H1 (cell line): ENCODE data around the gene SIGLECL1. TPM values are rescaled to one million over a fixed set of nuclear protein-coding genes. Genes with fewer than 3 reads are reported as not detected.

ENCODE experiments used
- CTCF ChIA-PET: fragments of 300-600 bp; sonication (Branson Sonifier 250); formaldehyde crosslinking; loops from one replicate; lab custom pipeline; 2021; ENCODE audit not compliant: partially characterized antibody; lab: Charles Lee
- POLR2A ChIA-PET: fragments of 300-600 bp; sonication (Branson Sonifier 250); formaldehyde crosslinking; loops from one replicate; lab custom pipeline; 2021; ENCODE audit warnings: inconsistent platforms; ENCODE audit not compliant: partially characterized antibody; lab: Charles Lee
- DNase-seq, 2 experiments: peaks; one replicate each; pipeline versions ENCODE4 v3.0.0 to v3.0.0-alpha.2; 2010 to 2022; ENCODE audit warnings: low spot score in 2 of 2, low read depth in 1 of 2, mixed read lengths in 1 of 2
- FAIRE-seq: peaks from 2 replicates; lab custom pipeline; 2011; peaks lifted over from hg19 to GRCh38; lab: Jason Lieb, UNC
- H2AFZ ChIP-seq: 2 replicates; pipeline ENCODE4 v1.8.1; 2012; ENCODE audit warnings: low read length, inconsistent platforms
- H2AK5ac ChIP-seq: 2 replicates; pipeline ENCODE4 v1.6.1; 2013; ENCODE audit warnings: low read depth, low read length
- H2BK120ac ChIP-seq: replicated peaks from 2 replicates; pipeline ENCODE3; 2013; ENCODE audit warnings: low read depth, low read length, inconsistent platforms
- H2BK12ac ChIP-seq: 2 replicates; pipeline ENCODE4 v1.6.1; 2013; ENCODE audit warnings: low read depth, low read length
- H2BK15ac ChIP-seq: 2 replicates; pipeline ENCODE4 v1.6.1; 2013; ENCODE audit warnings: low read length
- H2BK20ac ChIP-seq: 2 replicates; pipeline ENCODE4 v1.6.1; 2013; ENCODE audit warnings: low read length
- H2BK5ac ChIP-seq: 2 replicates; pipeline ENCODE4 v1.6.1; 2013; ENCODE audit warnings: low read depth, low read length
- H3K14ac ChIP-seq: 2 replicates; pipeline ENCODE4 v1.6.1; 2013; ENCODE audit warnings: inconsistent platforms; ENCODE audit not compliant: insufficient read length
- H3K18ac ChIP-seq: 2 replicates; pipeline ENCODE4 v1.6.1; 2013; ENCODE audit warnings: low read length; ENCODE audit errors: extremely low read depth
- H3K23ac ChIP-seq: 2 replicates; pipeline ENCODE4 v1.6.1; 2013; ENCODE audit warnings: inconsistent platforms; ENCODE audit not compliant: insufficient read length
- H3K23me2 ChIP-seq: 2 replicates; pipeline ENCODE4 v1.6.1; 2013; ENCODE audit warnings: low read depth, low read length
- H3K27ac ChIP-seq: 2 replicates; pipeline ENCODE4 v1.6.1; 2011; ENCODE audit warnings: low read depth, low read length, inconsistent platforms
- H3K27me3 ChIP-seq, 4 experiments: replicated peaks in 1 of 4; 1 replicate in 1 of 4; 2 replicates in 3 of 4; pipeline versions ENCODE4 v1.6.1 to v1.8.1; 2011 to 2013; ENCODE audit warnings: low read length in 3 of 4, mild to moderate bottlenecking in 3 of 4, inconsistent platforms in 2 of 4, mixed read lengths in 2 of 4, moderate library complexity in 1 of 4; ENCODE audit not compliant: control insufficient read depth in 3 of 4, insufficient read depth in 3 of 4; ENCODE audit errors: extremely low read depth in 1 of 4
- H3K36me3 ChIP-seq, 4 experiments: 2 replicates each; pipeline versions ENCODE4 v1.6.1 to v1.8.1; 2011 to 2013; ENCODE audit warnings: mild to moderate bottlenecking in 4 of 4, low read length in 3 of 4, moderate library complexity in 2 of 4, control low read depth in 1 of 4, inconsistent platforms in 1 of 4; ENCODE audit not compliant: insufficient read depth in 4 of 4, control insufficient read depth in 2 of 4
- H3K4ac ChIP-seq: replicated peaks from 2 replicates; pipeline ENCODE3; 2013; ENCODE audit warnings: low read length, low read depth, mixed read lengths, inconsistent platforms; ENCODE audit not compliant: insufficient read length
- H3K4me1 ChIP-seq, 4 experiments: replicated peaks in 1 of 4; 1 replicate in 1 of 4; 2 replicates in 3 of 4; pipeline versions ENCODE4 v1.6.1 to v1.8.1; 2011 to 2013; ENCODE audit warnings: low read length in 3 of 4, inconsistent platforms in 2 of 4, mixed read lengths in 1 of 4; ENCODE audit not compliant: insufficient read depth in 4 of 4, control insufficient read depth in 3 of 4
- H3K4me2 ChIP-seq, 2 experiments: 2 replicates each; pipeline versions ENCODE4 v1.6.1 to v1.8.1; 2011 to 2013; ENCODE audit warnings: low read depth in 2 of 2, low read length in 2 of 2, control low read depth in 1 of 2, inconsistent platforms in 1 of 2, mild to moderate bottlenecking in 1 of 2; ENCODE audit not compliant: insufficient read depth in 1 of 2
- H3K4me3 ChIP-seq, 4 experiments: fragments of 200-600, 300-600 bp in 1 of 4; sonication (generic), shearing (Covaris generic), sonication (Bioruptor Twin) in 1 of 4; 2 replicates each; pipeline versions ENCODE4 v1.5.1 to v1.8.1; 2011 to 2016; ENCODE audit warnings: low read length in 4 of 4, low read depth in 3 of 4, control low read depth in 2 of 4, inconsistent platforms in 2 of 4, mild to moderate bottlenecking in 2 of 4, mixed read lengths in 1 of 4, moderate library complexity in 1 of 4; ENCODE audit not compliant: insufficient read depth in 2 of 4; ENCODE audit errors: extremely low read depth in 1 of 4
- H3K56ac ChIP-seq: replicated peaks from 2 replicates; pipeline ENCODE3; 2013; ENCODE audit warnings: low read depth, mild to moderate bottlenecking, mixed read lengths, low read length, inconsistent platforms; ENCODE audit not compliant: insufficient read length
- H3K79me1 ChIP-seq: 2 replicates; pipeline ENCODE4 v1.6.1; 2013; ENCODE audit warnings: low read depth, low read length, control low read depth
- H3K79me2 ChIP-seq, 2 experiments: 2 replicates each; pipeline versions ENCODE4 v1.6.1 to v1.8.1; 2012 to 2013; ENCODE audit warnings: low read length in 2 of 2, mild to moderate bottlenecking in 2 of 2, inconsistent platforms in 1 of 2; ENCODE audit not compliant: insufficient read depth in 2 of 2, control insufficient read depth in 1 of 2
- H3K9ac ChIP-seq, 4 experiments: replicated peaks in 1 of 4; 1 replicate in 1 of 4; 2 replicates in 3 of 4; pipeline versions ENCODE4 v1.6.1 to v1.8.1; 2011 to 2013; ENCODE audit warnings: low read depth in 3 of 4, low read length in 3 of 4, control low read depth in 2 of 4, mild to moderate bottlenecking in 2 of 4, moderate library complexity in 2 of 4, inconsistent platforms in 1 of 4; ENCODE audit errors: extremely low read depth in 1 of 4
- H3K9me3 ChIP-seq, 2 experiments: 2 replicates each; pipeline versions ENCODE4 v1.6.1 to v1.8.1; 2012 to 2013; ENCODE audit warnings: mild to moderate bottlenecking in 2 of 2, moderate library complexity in 2 of 2, control low read depth in 1 of 2, inconsistent platforms in 1 of 2, low read depth in 1 of 2, low read length in 1 of 2, mixed read lengths in 1 of 2; ENCODE audit not compliant: insufficient read depth in 2 of 2
- H4K20me1 ChIP-seq, 2 experiments: replicated peaks in 1 of 2; 2 replicates each; pipeline versions ENCODE3 to v1.8.1; 2011 to 2013; ENCODE audit warnings: inconsistent platforms in 2 of 2, low read length in 2 of 2, mild to moderate bottlenecking in 1 of 2; ENCODE audit not compliant: insufficient read depth in 2 of 2, control insufficient read depth in 1 of 2
- H4K5ac ChIP-seq: 2 replicates; pipeline ENCODE4 v1.6.1; 2013; ENCODE audit warnings: low read length, low read depth, mixed read lengths, inconsistent platforms; ENCODE audit not compliant: insufficient read length
- H4K8ac ChIP-seq: 2 replicates; pipeline ENCODE4 v1.8.0; 2013; ENCODE audit warnings: mild to moderate bottlenecking, moderate library complexity, low read length, inconsistent platforms; ENCODE audit not compliant: insufficient read depth; ENCODE audit errors: extremely low read depth
- H4K91ac ChIP-seq: replicated peaks from 2 replicates; pipeline ENCODE3; 2013; ENCODE audit warnings: low read length, mixed read lengths, inconsistent platforms; ENCODE audit not compliant: insufficient read length
- CEBPB ChIP-seq: IDR thresholded peaks from 2 replicates; pipeline ENCODE4 v1.6.1; 2012; ENCODE audit warnings: low read depth, low read length
- WGBS, 2 experiments: shearing (Covaris generic) in 1 of 2; methylation state at CpG; one replicate each; pipeline versions ENCODE4 v1.1.6 to v1.1.7; 2013 to 2015; ENCODE audit warnings: low lambda C conversion rate in 2 of 2, mixed read lengths in 2 of 2, inconsistent platforms in 1 of 2, low coverage in 1 of 2, missing lambda C conversion rate in 1 of 2; ENCODE audit not compliant: insufficient replicate concordance in 2 of 2, insufficient coverage in 1 of 2, insufficient read length in 1 of 2; ENCODE audit errors: extremely low coverage in 1 of 2, missing lambda C conversion rate in 1 of 2; 5-methylcytosine and 5-hydroxymethylcytosine counted together
- polyA plus RNA-seq, 7 experiments: library from polyadenylated mRNA; depleted of rRNA in 3 of 7; stranded (reverse) in 5 of 7; unstranded in 2 of 7; fragments of >200 nt in 5 of 7; fragments of 200-250 nt in 2 of 7; gene quantifications; 1 replicate in 5 of 7; 2 replicates in 1 of 7; 4 replicates in 1 of 7; pipeline versions ENCODE4 v1.2.1 to v1.2.3, GENCODE V29; 2011 to 2013; ENCODE audit warnings: missing spikeins in 2 of 7, mixed read lengths in 2 of 7
- total RNA-seq: library from RNA; stranded (reverse); fragmentation: NEBNext Ultra II Directional; extraction: Animal tissue kit (Norgen Biotek cat#: 25700); gene quantifications from 2 replicates; pipeline ENCODE4 v1.2.1, GENCODE V29; 2021

The SIGLECL1 gene
- total and polyA plus RNA-seq, 2 of the 8 experiments (the other 6 are each of a cell fraction or from before 2014, with no cell fraction given) = not detected

GRCh38 chr19:51289635-51290034, 38.8 kb downstream of the SIGLECL1 start:
- H3K4me3 ChIP-seq = no peak overlapping the region
- H3K23ac ChIP-seq = no peak overlapping the region
- WGBS, 2 experiments = 63% methylated on average over 1 of the region's 1 CpG; no CpG with 5 or more reads in 1 of the 2 experiments
- no peak overlapping the region for H3K27ac ChIP-seq
- CTCF ChIA-PET = no interaction called here
- no peak for TF ChIP-seq CEBPB
- no peak overlapping the region for H3K56ac ChIP-seq
- H3K14ac ChIP-seq = no peak overlapping the region
- no peaks in the 10 kb centered on the region for H3K79me2 ChIP-seq
- H2BK12ac ChIP-seq = no peak overlapping the region
- H3K9ac ChIP-seq = no peak overlapping the region
- H4K5ac ChIP-seq = no peak overlapping the region
- H3K18ac ChIP-seq = no peak overlapping the region
- H3K27me3 ChIP-seq = no peaks in the 10 kb centered on the region
- H2AK5ac ChIP-seq = no peak overlapping the region
- H2BK120ac ChIP-seq = no peak overlapping the region
- H3K23me2 ChIP-seq = no peaks in the 10 kb centered on the region
- no peak for FAIRE-seq
- H2AFZ ChIP-seq = no peak overlapping the region
- H2BK15ac ChIP-seq = no peak overlapping the region
- H2BK20ac ChIP-seq = no peak overlapping the region
- H3K4me1 ChIP-seq = peaks cover 10 to 21% (median 14%) of the 10 kb centered on the region in 4 experiments
- POLR2A ChIA-PET = no interaction called here
- H4K20me1 ChIP-seq = no peaks in the 10 kb centered on the region
- H2BK5ac ChIP-seq = no peak overlapping the region
- H3K4me2 ChIP-seq = no peak overlapping the region
- no peaks in the 10 kb centered on the region for H3K36me3 ChIP-seq
- H3K79me1 ChIP-seq = no peaks in the 10 kb centered on the region
- no peaks in the 10 kb centered on the region for H3K9me3 ChIP-seq
- H4K8ac ChIP-seq = no peak overlapping the region
- H3K4ac ChIP-seq = no peak overlapping the region
- H4K91ac ChIP-seq = no peak overlapping the region
- no peak for DNase-seq
